ENCODE results near the gene COL5A2. TPM values are rescaled to one million over a fixed set of nuclear protein-coding genes. Genes with fewer than 3 reads are reported as not detected.

The COL5A2 gene
- total RNA-seq, 1 donor from 2014 or later, result 7.4 TPM

DNA sequence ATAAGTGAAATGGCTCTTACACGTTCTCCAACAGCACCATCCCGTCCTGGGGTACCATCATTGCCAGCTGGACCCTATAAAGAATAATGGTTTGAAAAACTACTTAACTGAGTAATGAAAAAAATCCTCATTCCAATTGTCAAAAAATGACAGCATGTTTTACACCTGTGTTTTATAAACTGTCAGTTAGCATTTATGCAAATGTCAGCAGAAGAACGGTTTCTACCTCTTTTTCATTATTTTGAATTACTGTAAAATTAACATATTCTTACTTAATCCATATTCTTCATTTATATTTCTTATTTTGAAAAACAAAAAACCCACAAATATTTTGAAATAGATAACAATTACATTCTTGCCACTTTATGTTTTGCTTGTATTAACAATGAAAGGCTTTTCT is 131.4 kb downstream of the COL5A2 start:
- no peak for DNase-seq (ENCODE audit: low read depth)
- Histone ChIP-seq H3K27me3 (ENCODE audit: control insufficient read depth, insufficient read depth, low read length) (no peaks in the 10 kb centered on the region), H3K4me3 (ENCODE audit: low read depth, low read length) (no peak overlapping the region), H3K36me3 (ENCODE audit: control insufficient read depth, insufficient read depth, low read length) (no peaks in the 10 kb centered on the region)
- no peak for FAIRE-seq
- TF ChIP-seq, protein P1, sequence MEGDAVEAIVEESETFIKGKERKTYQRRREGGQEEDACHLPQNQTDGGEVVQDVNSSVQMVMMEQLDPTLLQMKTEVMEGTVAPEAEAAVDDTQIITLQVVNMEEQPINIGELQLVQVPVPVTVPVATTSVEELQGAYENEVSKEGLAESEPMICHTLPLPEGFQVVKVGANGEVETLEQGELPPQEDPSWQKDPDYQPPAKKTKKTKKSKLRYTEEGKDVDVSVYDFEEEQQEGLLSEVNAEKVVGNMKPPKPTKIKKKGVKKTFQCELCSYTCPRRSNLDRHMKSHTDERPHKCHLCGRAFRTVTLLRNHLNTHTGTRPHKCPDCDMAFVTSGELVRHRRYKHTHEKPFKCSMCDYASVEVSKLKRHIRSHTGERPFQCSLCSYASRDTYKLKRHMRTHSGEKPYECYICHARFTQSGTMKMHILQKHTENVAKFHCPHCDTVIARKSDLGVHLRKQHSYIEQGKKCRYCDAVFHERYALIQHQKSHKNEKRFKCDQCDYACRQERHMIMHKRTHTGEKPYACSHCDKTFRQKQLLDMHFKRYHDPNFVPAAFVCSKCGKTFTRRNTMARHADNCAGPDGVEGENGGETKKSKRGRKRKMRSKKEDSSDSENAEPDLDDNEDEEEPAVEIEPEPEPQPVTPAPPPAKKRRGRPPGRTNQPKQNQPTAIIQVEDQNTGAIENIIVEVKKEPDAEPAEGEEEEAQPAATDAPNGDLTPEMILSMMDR (IDR thresholded peaks at IDR 0.05; ENCODE audit: insufficient read depth, low read length, severe bottlenecking), result no peak

DNA sequence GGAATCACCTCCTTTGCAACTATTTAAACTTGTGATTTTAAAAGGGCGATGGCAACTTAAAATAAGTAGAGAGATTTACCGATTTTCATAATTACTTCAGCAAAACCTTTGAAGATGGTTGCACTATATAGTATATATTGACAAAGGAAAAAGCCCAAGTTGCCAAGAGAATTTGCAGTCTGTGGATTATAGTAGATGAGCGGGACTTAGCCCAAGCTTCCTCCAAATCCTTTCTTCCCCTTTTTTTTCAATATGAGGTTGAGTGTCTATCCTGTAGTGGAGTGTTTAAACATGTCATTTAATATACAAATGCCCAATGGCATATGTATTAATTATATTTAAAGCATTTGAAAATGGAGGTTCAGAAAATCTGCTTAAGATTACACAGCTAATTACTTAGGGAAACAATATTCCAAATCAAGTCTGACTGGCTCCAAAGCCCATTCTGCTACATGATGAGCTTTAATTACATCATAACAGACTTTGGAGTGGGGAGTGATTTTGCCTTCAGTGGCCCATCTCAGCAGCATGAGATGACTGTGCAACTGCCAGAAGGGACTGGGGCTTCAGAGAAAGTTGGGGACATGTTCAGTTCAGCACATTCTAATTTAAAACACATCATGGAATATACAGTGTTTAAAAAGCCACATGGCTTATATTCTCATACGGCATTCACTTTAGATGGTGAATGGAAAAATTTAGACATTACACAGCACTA is 132.2 kb downstream of the COL5A2 start:
- Histone ChIP-seq H3K27me3 (ENCODE audit: control insufficient read depth, insufficient read depth, low read length) (no peaks in the 10 kb centered on the region), H3K4me3 (ENCODE audit: low read depth, low read length) (no peak overlapping the region), H3K36me3 (ENCODE audit: control insufficient read depth, insufficient read depth, low read length) (no peaks in the 10 kb centered on the region)
- TF ChIP-seq, protein P1 (IDR thresholded peaks at IDR 0.05; ENCODE audit: insufficient read depth, low read length, severe bottlenecking), result no peak
- FAIRE-seq (no peak), DNase-seq (ENCODE audit: low read depth) (no peak)

DNA sequence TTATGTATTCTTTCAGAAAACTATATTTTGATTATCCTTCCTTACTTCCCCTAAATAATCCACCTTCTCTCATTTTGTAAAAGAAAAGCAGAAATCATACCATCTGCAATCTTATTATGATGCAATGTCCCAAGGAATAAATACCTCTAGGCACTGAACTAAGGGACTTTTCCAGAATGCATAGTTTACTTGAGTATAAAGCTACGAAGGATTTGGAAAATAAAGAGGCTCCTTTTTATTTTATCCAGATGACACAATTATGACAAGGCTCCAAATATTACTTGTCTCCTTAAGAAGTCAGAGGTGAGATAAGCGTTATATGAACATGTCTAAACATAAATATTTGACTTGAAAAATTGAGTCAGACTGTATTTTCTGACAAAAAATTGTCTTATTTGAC is 133.2 kb downstream of the COL5A2 start:
- H3K4me3 ChIP-seq (ENCODE audit: low read depth, low read length), result no peak overlapping the region
- TF ChIP-seq, protein P1 (IDR thresholded peaks at IDR 0.05; ENCODE audit: insufficient read depth, low read length, severe bottlenecking), result no peak
- FAIRE-seq (no peak), DNase-seq (ENCODE audit: low read depth) (peak; percentile 6)
- no peaks in the 10 kb centered on the region for H3K27me3 ChIP-seq (ENCODE audit: control insufficient read depth, insufficient read depth, low read length)
- H3K36me3 ChIP-seq (ENCODE audit: control insufficient read depth, insufficient read depth, low read length), result no peaks in the 10 kb centered on the region

DNA sequence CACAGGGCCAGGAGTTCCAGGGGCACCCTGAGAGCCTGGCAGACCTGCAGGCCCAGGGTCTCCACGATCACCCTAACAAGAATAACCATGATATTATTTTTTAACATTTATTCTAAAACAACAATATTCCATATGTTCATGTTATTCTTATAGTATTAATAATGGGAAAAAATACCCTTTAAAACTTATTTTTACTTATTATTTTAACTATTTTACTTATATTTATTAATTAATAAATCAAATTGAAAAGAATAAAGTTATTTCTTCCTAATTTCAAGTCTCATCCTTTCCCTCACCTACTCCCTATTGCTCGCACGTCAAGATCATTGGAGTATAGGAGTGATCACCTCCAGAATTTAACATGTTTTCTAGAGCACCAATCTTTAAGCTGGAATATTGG is 133.7 kb downstream of the COL5A2 start:
- Histone ChIP-seq H3K36me3 (ENCODE audit: control insufficient read depth, insufficient read depth, low read length) (no peaks in the 10 kb centered on the region), H3K27me3 (ENCODE audit: control insufficient read depth, insufficient read depth, low read length) (no peaks in the 10 kb centered on the region), H3K4me3 (ENCODE audit: low read depth, low read length) (no peak overlapping the region)
- DNase-seq (ENCODE audit: low read depth), result no peak
- FAIRE-seq, result no peak
- TF ChIP-seq, protein P1 (IDR thresholded peaks at IDR 0.05; ENCODE audit: insufficient read depth, low read length, severe bottlenecking), result no peak

DNA sequence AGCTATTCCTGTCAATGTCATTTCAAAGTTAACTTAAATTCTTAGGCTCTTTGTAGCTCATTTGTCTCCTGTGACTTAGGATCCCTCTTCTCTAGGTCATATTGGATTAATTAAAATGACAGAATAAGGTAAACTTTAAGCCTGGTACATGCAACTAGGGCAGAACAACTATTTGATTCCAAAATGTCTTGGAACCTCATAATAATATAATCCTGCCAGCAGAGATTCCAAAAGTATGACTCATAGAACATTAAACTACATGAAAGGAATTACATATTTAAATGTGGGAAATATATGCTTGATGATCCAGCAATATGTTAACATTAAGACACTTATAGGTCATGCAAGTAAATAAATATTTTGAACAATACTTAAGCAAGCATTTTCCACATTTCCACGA is 142.0 kb downstream of the COL5A2 start:
- FAIRE-seq, result no peak
- Histone ChIP-seq H3K27me3 (ENCODE audit: control insufficient read depth, insufficient read depth, low read length) (no peaks in the 10 kb centered on the region), H3K36me3 (ENCODE audit: control insufficient read depth, insufficient read depth, low read length) (no peaks in the 10 kb centered on the region), H3K4me3 (ENCODE audit: low read depth, low read length) (no peak overlapping the region)
- TF ChIP-seq, protein P1 (IDR thresholded peaks at IDR 0.05; ENCODE audit: insufficient read depth, low read length, severe bottlenecking), result no peak
- DNase-seq (ENCODE audit: low read depth), result peak; percentile 63
